IMR-90 (cell line): ENCODE results near the gene LPAR1. TPM values are rescaled to one million over a fixed set of nuclear protein-coding genes. Genes with fewer than 3 reads are reported as not detected.

Experiments
- ATAC-seq: fragments of 200-7000 bp; cut with Tn5 transposase; 2 replicates; pipeline ENCODE4 v1.9.1; 2020; ENCODE audit warnings: low read depth, mild to moderate bottlenecking, moderate library complexity
- BruUV-seq: library from RNA; stranded (reverse); fragments of 400-500 nt; replicated peaks from 2 replicates; lab custom pipeline; 2021; lab: Mats Ljungman, UMichigan
- CTCF ChIA-PET: fragments of 300-600 bp; formaldehyde crosslinking; extraction: SDS; loops from one replicate; lab custom pipeline; 2021; ENCODE audit warnings: antibody characterized with exemption; lab: Yijun Ruan, JAX
- POLR2A ChIA-PET: fragments of 300-600 bp; sonication (Branson Sonifier 250); formaldehyde crosslinking; loops from one replicate; lab custom pipeline; 2022; ENCODE audit warnings: antibody characterized with exemption; ENCODE audit not compliant: unreplicated experiment; lab: Charles Lee
- DNase-seq: peaks from one replicate; pipeline ENCODE4 v3.0.0; 2013
- H2AFZ ChIP-seq: replicated peaks from 2 replicates; pipeline ENCODE3; 2013; ENCODE audit warnings: low read length, mild to moderate bottlenecking; ENCODE audit not compliant: poor library complexity
- H2AK5ac ChIP-seq: 2 replicates; pipeline ENCODE4 v1.6.1; 2013; ENCODE audit warnings: low read depth, low read length, inconsistent platforms
- H2AK9ac ChIP-seq: replicated peaks from 2 replicates; pipeline ENCODE3; 2013; ENCODE audit warnings: mild to moderate bottlenecking, low read depth, low read length, moderate library complexity; ENCODE audit not compliant: poor library complexity
- H2BK120ac ChIP-seq: 2 replicates; pipeline ENCODE4 v1.6.1; 2013; ENCODE audit warnings: low read depth, low read length, inconsistent platforms
- H2BK15ac ChIP-seq: 3 replicates; pipeline ENCODE4 v1.6.1; 2013; ENCODE audit warnings: low read depth, low read length, inconsistent platforms
- H2BK20ac ChIP-seq: 2 replicates; pipeline ENCODE4 v1.6.1; 2013; ENCODE audit warnings: low read depth, mild to moderate bottlenecking, inconsistent platforms, low read length, moderate library complexity
- H2BK5ac ChIP-seq: 2 replicates; pipeline ENCODE4 v1.6.1; 2013; ENCODE audit warnings: mild to moderate bottlenecking, low read depth, low read length, inconsistent platforms; ENCODE audit not compliant: poor library complexity, severe bottlenecking
- H3K14ac ChIP-seq: replicated peaks from 2 replicates; pipeline ENCODE4 v1.6.1; 2013; ENCODE audit warnings: low read depth, low read length, inconsistent platforms
- H3K18ac ChIP-seq: 2 replicates; pipeline ENCODE4 v1.6.1; 2013; ENCODE audit warnings: low read depth, low read length, control low read depth
- H3K23ac ChIP-seq: 2 replicates; pipeline ENCODE4 v1.6.1; 2013; ENCODE audit warnings: low read depth, low read length, inconsistent platforms
- H3K27ac ChIP-seq: 2 replicates; pipeline ENCODE4 v1.5.1; 2013; ENCODE audit warnings: mild to moderate bottlenecking, control low read depth, low read length; ENCODE audit not compliant: insufficient read depth
- H3K27me3 ChIP-seq: 2 replicates; pipeline ENCODE4 v1.6.1; 2013; ENCODE audit warnings: low read length; ENCODE audit not compliant: control insufficient read depth, insufficient read depth
- H3K36me3 ChIP-seq: 2 replicates; pipeline ENCODE4 v1.6.1; 2013; ENCODE audit warnings: low read length, mixed read lengths; ENCODE audit not compliant: control insufficient read depth, insufficient read depth
- H3K4ac ChIP-seq: 2 replicates; pipeline ENCODE4 v1.6.1; 2013; ENCODE audit warnings: low read depth, low read length, inconsistent platforms
- H3K4me1 ChIP-seq: 2 replicates; pipeline ENCODE4 v1.6.1; 2013; ENCODE audit warnings: low read length, mixed read lengths; ENCODE audit not compliant: control insufficient read depth, insufficient read depth
- H3K4me2 ChIP-seq: 2 replicates; pipeline ENCODE4 v1.6.1; 2013; ENCODE audit warnings: low read depth, mild to moderate bottlenecking, control low read depth, low read length, moderate library complexity
- H3K4me3 ChIP-seq: 2 replicates; pipeline ENCODE4 v1.5.1; 2013; ENCODE audit warnings: low read depth, mild to moderate bottlenecking, control low read depth, low read length, moderate library complexity; ENCODE audit not compliant: insufficient read depth
- H3K56ac ChIP-seq: 2 replicates; pipeline ENCODE4 v1.6.1; 2013; ENCODE audit warnings: low read length, inconsistent platforms; ENCODE audit not compliant: insufficient read depth; ENCODE audit errors: extremely low read depth
- H3K79me1 ChIP-seq, 2 experiments: 2 replicates each; pipeline ENCODE4 v1.6.1; 2013; ENCODE audit warnings: low read length in 2 of 2, inconsistent platforms in 1 of 2, low read depth in 1 of 2
- H3K9ac ChIP-seq: 2 replicates; pipeline ENCODE4 v1.6.1; 2013; ENCODE audit warnings: low read depth, low read length, control low read depth
- H3K9me1 ChIP-seq: 2 replicates; pipeline ENCODE4 v1.6.1; 2013; ENCODE audit warnings: low read length, inconsistent platforms; ENCODE audit not compliant: insufficient read depth
- H3K9me3 ChIP-seq: 2 replicates; pipeline ENCODE4 v1.6.1; 2013; ENCODE audit warnings: low read length; ENCODE audit not compliant: control insufficient read depth, insufficient read depth
- H4K20me1 ChIP-seq: 2 replicates; pipeline ENCODE4 v1.6.1; 2013; ENCODE audit warnings: low read length, inconsistent platforms; ENCODE audit not compliant: insufficient read depth
- H4K5ac ChIP-seq: 2 replicates; pipeline ENCODE4 v1.6.1; 2013; ENCODE audit warnings: mild to moderate bottlenecking, low read depth, low read length, control low read depth
- H4K8ac ChIP-seq, 2 experiments: 2 replicates each; pipeline ENCODE4 v1.6.1; 2013; ENCODE audit warnings: low read depth in 2 of 2, low read length in 2 of 2, control low read depth in 1 of 2, inconsistent platforms in 1 of 2
- H4K91ac ChIP-seq: 2 replicates; pipeline ENCODE4 v1.6.1; 2013; ENCODE audit warnings: low read depth, low read length, inconsistent platforms; ENCODE audit not compliant: insufficient read depth
- CEBPB ChIP-seq: IDR thresholded peaks from 2 replicates; pipeline ENCODE4 v1.6.1; 2012; ENCODE audit warnings: low read depth, low read length, improper control_type of control experiment
- CHD1 ChIP-seq: IDR thresholded peaks from 2 replicates; pipeline ENCODE4 v1.6.1; 2012; ENCODE audit warnings: low read depth, low read length, improper control_type of control experiment
- RCOR1 ChIP-seq: IDR thresholded peaks from 2 replicates; pipeline ENCODE4 v1.6.1; 2012; ENCODE audit warnings: mild to moderate bottlenecking, low read length, improper control_type of control experiment; ENCODE audit not compliant: insufficient replicate concordance
- WGBS, 2 experiments: methylation state at CpG; one replicate each; pipeline versions ENCODE4 v1.1.5 to v1.1.7; 2013; ENCODE audit warnings: missing lambda C conversion rate in 2 of 2; ENCODE audit not compliant: insufficient read length in 1 of 2; ENCODE audit errors: extremely low coverage in 2 of 2; 5-methylcytosine and 5-hydroxymethylcytosine counted together
- dilution Hi-C: fragments of 300-500 bp; cut with HindIII; formaldehyde crosslinking; loops from one replicate; pipeline ENCODE4 v1.14.3; 2018; ENCODE audit warnings: low sequenced_read_pairs; ENCODE audit not compliant: unreplicated experiment
- in situ Hi-C: fragments of 300-500 bp; cut with MboI; formaldehyde crosslinking; loops from 3 replicates; pipeline ENCODE4 v1.14.3; 2019; ENCODE audit warnings: low sequenced_read_pairs, inconsistent platforms, mixed read lengths
- intact Hi-C: fragments of 100-400 bp; cut with micrococcal nuclease; formaldehyde crosslinking; loops from 2 replicates; pipeline ENCODE4 v1.10.0; 2022
- polyA plus RNA-seq, 3 experiments: library from polyadenylated mRNA; depleted of rRNA; stranded (reverse); fragments of >200 nt; gene quantifications; 2 replicates each; pipeline ENCODE4 v1.2.3, GENCODE V29; 2012; ENCODE audit warnings: low replicate concordance in 1 of 3
- total RNA-seq: library from RNA; depleted of rRNA; stranded (reverse); fragments of >200 nt; gene quantifications from 2 replicates; pipeline ENCODE4 v1.2.3, GENCODE V29; 2012
- TF ChIP-seq, protein P1 (sequence below): fragments of 150-350 bp; IDR thresholded peaks from 2 replicates; pipeline ENCODE4 v1.6.1; 2016; ENCODE audit warnings: low read depth, mild to moderate bottlenecking, low read length, moderate library complexity, borderline replicate concordance
- TF ChIP-seq, protein P2 (sequence below): conservative IDR thresholded peaks from 2 replicates; pipeline ENCODE4 v1.5.1; 2012; ENCODE audit warnings: mild to moderate bottlenecking, low read depth, low read length, improper control_type of control experiment
- TF ChIP-seq, protein P3 (sequence below): fragments of 150-350 bp; IDR thresholded peaks from 2 replicates; pipeline ENCODE4 v1.6.1; 2017; ENCODE audit warnings: mild to moderate bottlenecking, antibody characterized with exemption, low read length, low read depth

LPAR1 gene
- total and polyA plus RNA-seq, 2 of the 4 experiments (the other 2 are of a cell fraction): 171 to 315 TPM

DNA sequence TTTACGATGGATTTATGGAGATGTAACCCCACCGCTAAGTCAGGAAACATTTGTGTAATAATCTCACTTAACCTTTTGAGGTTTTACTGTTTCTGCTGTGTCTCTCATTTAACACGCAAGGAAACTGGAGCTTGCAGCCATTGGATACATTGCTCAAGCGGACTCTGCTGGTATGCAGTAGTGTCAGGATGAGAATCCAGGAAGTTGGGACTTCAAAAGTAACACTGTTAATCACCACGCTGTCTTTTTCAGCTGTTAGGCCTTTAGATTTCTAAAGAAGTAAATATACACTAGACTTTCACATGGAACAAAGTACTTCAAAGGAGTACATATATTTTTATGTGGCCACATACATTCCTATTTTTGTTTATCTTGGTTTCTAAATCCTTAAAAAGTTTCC is 114.7 kb downstream of the LPAR1 start:
- dilution Hi-C loops (no loop called here), intact Hi-C loops (no loop called here), in situ Hi-C loops (loop anchor here (25.0 kb wide), 1 partner anchor 286 kb away; no protein-coding TSS in a partner anchor)
- no peak overlapping the region for H3K23ac ChIP-seq
- H3K4me2 ChIP-seq: no peak overlapping the region
- no peak overlapping the region for H2BK120ac ChIP-seq
- CTCF ChIA-PET: no interaction called here
- no peak overlapping the region for H2AK5ac ChIP-seq
- no peak overlapping the region; the same call in 1 of the 2 replicates for H4K91ac ChIP-seq
- BruUV-seq: no TSS peak
- TF ChIP-seq CHD1 (no peak), CEBPB (0 out of 2 replicates have a peak, but pooled peaks have one; percentile 38), RCOR1 (no peak)
- TF ChIP-seq, protein P1, sequence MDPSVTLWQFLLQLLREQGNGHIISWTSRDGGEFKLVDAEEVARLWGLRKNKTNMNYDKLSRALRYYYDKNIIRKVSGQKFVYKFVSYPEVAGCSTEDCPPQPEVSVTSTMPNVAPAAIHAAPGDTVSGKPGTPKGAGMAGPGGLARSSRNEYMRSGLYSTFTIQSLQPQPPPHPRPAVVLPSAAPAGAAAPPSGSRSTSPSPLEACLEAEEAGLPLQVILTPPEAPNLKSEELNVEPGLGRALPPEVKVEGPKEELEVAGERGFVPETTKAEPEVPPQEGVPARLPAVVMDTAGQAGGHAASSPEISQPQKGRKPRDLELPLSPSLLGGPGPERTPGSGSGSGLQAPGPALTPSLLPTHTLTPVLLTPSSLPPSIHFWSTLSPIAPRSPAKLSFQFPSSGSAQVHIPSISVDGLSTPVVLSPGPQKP: no peak
- TF ChIP-seq, protein P2, sequence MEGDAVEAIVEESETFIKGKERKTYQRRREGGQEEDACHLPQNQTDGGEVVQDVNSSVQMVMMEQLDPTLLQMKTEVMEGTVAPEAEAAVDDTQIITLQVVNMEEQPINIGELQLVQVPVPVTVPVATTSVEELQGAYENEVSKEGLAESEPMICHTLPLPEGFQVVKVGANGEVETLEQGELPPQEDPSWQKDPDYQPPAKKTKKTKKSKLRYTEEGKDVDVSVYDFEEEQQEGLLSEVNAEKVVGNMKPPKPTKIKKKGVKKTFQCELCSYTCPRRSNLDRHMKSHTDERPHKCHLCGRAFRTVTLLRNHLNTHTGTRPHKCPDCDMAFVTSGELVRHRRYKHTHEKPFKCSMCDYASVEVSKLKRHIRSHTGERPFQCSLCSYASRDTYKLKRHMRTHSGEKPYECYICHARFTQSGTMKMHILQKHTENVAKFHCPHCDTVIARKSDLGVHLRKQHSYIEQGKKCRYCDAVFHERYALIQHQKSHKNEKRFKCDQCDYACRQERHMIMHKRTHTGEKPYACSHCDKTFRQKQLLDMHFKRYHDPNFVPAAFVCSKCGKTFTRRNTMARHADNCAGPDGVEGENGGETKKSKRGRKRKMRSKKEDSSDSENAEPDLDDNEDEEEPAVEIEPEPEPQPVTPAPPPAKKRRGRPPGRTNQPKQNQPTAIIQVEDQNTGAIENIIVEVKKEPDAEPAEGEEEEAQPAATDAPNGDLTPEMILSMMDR: no peak
- TF ChIP-seq, protein P3, sequence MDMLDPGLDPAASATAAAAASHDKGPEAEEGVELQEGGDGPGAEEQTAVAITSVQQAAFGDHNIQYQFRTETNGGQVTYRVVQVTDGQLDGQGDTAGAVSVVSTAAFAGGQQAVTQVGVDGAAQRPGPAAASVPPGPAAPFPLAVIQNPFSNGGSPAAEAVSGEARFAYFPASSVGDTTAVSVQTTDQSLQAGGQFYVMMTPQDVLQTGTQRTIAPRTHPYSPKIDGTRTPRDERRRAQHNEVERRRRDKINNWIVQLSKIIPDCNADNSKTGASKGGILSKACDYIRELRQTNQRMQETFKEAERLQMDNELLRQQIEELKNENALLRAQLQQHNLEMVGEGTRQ: no peak
- H2BK5ac ChIP-seq: peak overlapping the region; percentile 83
- no peak overlapping the region; the same call in 1 of the 2 replicates for H3K56ac ChIP-seq
- 0 out of 3 replicates have a peak overlapping the region, but pooled peaks have one; percentile 6 for H2BK15ac ChIP-seq
- H3K27me3 ChIP-seq: no peaks in the 10 kb centered on the region
- DNase-seq: peak; percentile 61
- peaks cover 26 to 67% of the 10 kb centered on the region in 2 experiments for H3K79me1 ChIP-seq
- H3K14ac ChIP-seq: peak overlapping the region; percentile 5; the same call in 1 of the 2 replicates
- H2AFZ ChIP-seq: no peak overlapping the region
- H3K4me1 ChIP-seq: peaks cover 28% of the 10 kb centered on the region
- no peak overlapping the region for H4K5ac ChIP-seq
- H3K36me3 ChIP-seq: peaks cover 20% of the 10 kb centered on the region
- peak overlapping the region in 1 of 2 experiments; percentile 7; a peak in 2 of 4 replicates for H4K8ac ChIP-seq
- H3K4ac ChIP-seq: peak overlapping the region; percentile 0; the same call in 1 of the 2 replicates
- no peak overlapping the region for H3K4me3 ChIP-seq
- no peak overlapping the region for H3K18ac ChIP-seq
- peak overlapping the region; percentile 29; the same call in 1 of the 2 replicates for H3K27ac ChIP-seq
- POLR2A ChIA-PET: no interaction called here
- peaks cover 30% of the 10 kb centered on the region; the same call in 1 of the 2 replicates for H4K20me1 ChIP-seq
- no peak overlapping the region for H2BK20ac ChIP-seq
- H3K9ac ChIP-seq: no peak overlapping the region
- WGBS, 2 experiments: no CpG with 5 or more reads among the region's 5 CpGs
- no peak overlapping the region for H2AK9ac ChIP-seq
- peaks cover 18% of the 10 kb centered on the region for H3K9me1 ChIP-seq
- H3K9me3 ChIP-seq: no peaks in the 10 kb centered on the region
- peak; percentile 25 for ATAC-seq
